Superior temporal gyrus (tissue), 1 donor: ENCODE data around the gene SLC47A2.

ENCODE experiments used
- DNase-seq: peaks from one replicate; pipeline ENCODE4 v3.0.0-alpha.2; 2016; ENCODE audit errors: extremely low spot score

SLC47A2 gene

GRCh38 chr17:19644493-19645210 is 71.7 kb downstream of the SLC47A2 start:
- no peak for DNase-seq

GRCh38 chr17:19642373-19642893 is 74.0 kb downstream of the SLC47A2 start:
- DNase-seq = no peak

DNA sequence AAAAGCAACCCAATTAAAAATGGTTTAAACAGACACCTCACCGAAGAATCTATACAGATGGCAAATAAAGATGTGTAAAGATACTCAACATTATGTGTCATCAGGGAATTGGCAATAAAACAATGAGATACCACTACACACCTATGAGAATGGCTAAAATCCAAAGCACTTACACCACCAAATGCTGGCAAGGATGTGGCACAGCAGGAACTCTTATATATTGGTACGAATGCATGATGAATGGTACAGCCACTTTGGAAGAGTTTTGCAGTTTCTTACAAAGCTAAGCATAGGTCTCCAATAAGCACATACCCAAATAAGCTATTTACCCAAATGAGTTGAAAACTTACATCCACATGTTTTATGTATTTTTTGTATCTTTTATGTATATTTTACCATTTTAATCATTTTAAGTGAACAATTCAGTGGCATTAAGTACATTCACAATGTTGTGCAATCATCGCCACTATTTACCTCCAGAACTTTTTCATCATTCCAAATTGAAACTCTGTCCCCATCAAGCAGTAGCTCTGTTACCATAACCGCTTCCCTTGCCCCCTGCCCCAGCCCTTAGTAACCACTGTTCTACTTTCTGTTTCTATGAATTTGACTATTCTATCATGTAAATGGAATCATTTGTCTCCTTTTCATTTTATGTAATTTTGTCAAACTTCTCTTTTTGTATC is 74.6 kb downstream of the SLC47A2 start:
- DNase-seq = no peak

DNA sequence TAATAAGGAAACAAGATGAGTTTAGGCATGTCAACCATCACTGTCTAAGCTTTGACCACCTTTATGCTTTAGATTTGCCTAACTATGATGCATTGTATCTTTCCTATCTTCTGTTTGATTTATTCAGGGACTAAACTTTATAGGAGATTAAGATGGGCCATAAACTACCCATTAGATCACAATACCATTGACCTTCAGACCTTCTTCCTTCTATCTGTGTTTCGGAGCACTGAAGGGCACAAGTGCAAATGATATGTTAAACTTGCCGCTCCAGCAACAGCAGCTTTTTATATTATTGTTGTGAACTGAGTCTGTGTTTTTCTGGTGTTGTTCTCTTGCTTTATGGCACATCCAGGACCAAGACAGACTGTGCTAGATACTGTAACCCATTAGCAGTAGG is 84.5 kb downstream of the SLC47A2 start:
- DNase-seq = no peak

DNA sequence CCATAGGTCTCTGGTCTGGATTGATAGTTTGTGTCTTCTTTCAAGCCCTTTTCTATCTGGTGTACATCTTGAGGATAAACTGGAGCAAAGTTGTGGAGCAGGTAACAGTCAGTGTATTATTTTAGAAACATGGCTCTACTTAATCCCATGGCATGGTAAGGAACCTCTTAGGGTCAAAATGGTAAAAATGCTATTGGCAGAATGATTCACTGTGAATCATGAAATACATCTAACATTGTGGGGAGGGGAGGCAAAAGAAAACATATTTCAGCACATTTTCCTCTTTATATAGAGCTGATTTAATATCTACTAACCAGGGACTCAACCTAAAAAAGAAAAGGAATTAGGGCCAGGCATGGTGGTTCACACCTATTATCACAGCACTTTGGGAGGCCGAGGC is 85.7 kb downstream of the SLC47A2 start:
- DNase-seq = no peak

GRCh38 chr17:19630035-19630434 is 86.3 kb downstream of the SLC47A2 start:
- DNase-seq = no peak

- DNase-seq = no peak
Observed at GRCh38 chr17:19629449-19629848, 86.9 kb downstream of the SLC47A2 start.
